GM12865 (cell line): ENCODE measurements around the gene PRDM16.

Experiments used
- DNase-seq: peaks from one replicate; pipeline ENCODE4 v3.0.0; 2010; ENCODE audit warnings: low read depth
- H3K4me3 ChIP-seq: 2 replicates; pipeline ENCODE4 v1.5.1; 2011; ENCODE audit warnings: mild to moderate bottlenecking, low read depth, low read length, control low read depth
- CTCF ChIP-seq: IDR thresholded peaks from 2 replicates; pipeline ENCODE4 v1.5.1; 2011; ENCODE audit warnings: low read length, control low read depth, low read depth, inconsistent platforms; ENCODE audit not compliant: insufficient read depth; ENCODE audit errors: missing control alignments

The PRDM16 gene

GRCh38 chr1:3287656-3288160 is 218.7 kb downstream of the PRDM16 start:
- DNase-seq: no peak
- H3K4me3 ChIP-seq: no peak overlapping the region
- no peak for TF ChIP-seq CTCF

- H3K4me3 ChIP-seq: no peak overlapping the region
- no peak for DNase-seq
- TF ChIP-seq CTCF: no peak
These were observed 220.5 kb downstream of the PRDM16 start for GRCh38 chr1:3289502-3289901.

DNA sequence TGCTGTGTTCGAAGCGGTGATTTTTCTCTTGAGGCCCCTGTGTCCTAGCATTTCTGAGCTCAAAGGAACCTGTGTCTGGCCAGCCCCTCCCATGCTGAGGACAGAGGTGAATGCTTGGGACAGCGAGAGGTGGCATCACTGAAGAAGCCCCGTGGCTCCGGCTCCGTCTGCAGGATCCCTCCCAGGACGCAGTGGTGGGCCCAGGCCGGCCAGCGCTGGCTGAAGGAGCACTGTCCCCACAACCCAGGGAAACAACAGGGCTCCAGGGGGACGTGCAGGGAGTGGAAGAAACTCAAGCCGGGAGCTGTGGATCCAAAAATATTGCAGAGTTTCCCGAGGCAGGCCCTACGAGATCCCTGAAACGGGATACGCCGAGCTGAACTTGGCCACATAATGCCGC is 221.4 kb downstream of the PRDM16 start:
- no peak overlapping the region for H3K4me3 ChIP-seq
- no peak for TF ChIP-seq CTCF

GRCh38 chr1:3290915-3291314 is 221.9 kb downstream of the PRDM16 start:
- no peak for DNase-seq
- H3K4me3 ChIP-seq: no peak overlapping the region
- TF ChIP-seq CTCF: no peak

More for the DNA sequence above, 221.4 kb downstream of the PRDM16 start:
- no peak for DNase-seq

- TF ChIP-seq CTCF: no peak
- no peak overlapping the region for H3K4me3 ChIP-seq
- no peak for DNase-seq
These were observed 223.2 kb downstream of the PRDM16 start for GRCh38 chr1:3292051-3292722.

GRCh38 chr1:3292868-3293562 is 224.0 kb downstream of the PRDM16 start:
- no peak for DNase-seq
- no peak overlapping the region for H3K4me3 ChIP-seq
- TF ChIP-seq CTCF: no peak
